Measurements from ENCODE around the gene TMEM218.

Gene TMEM218

GRCh38 chr11:125079878-125080530 is 31.4 kb downstream of the TMEM218 start:
- Histone ChIP-seq H3K9ac (ENCODE audit: low read depth, low read length) (no peak overlapping the region), H3K9me3 (ENCODE audit: insufficient read depth, low read length, severe bottlenecking) (no peaks in the 10 kb centered on the region), H3K36me3 (ENCODE audit: insufficient read depth, low read length) (no peaks in the 10 kb centered on the region), H3K27ac (ENCODE audit: low read length) (no peak overlapping the region), H3K4me2 (ENCODE audit: insufficient read depth, low read length) (no peak overlapping the region), H3K27me3 (ENCODE audit: insufficient read depth, low read length, poor library complexity) (no peaks in the 10 kb centered on the region), H2AFZ (ENCODE audit: low read depth, low read length) (no peak overlapping the region), H4K20me1 (ENCODE audit: insufficient read depth, low read length) (no peaks in the 10 kb centered on the region), H3K79me2 (ENCODE audit: insufficient read depth, low read length) (no peaks in the 10 kb centered on the region), H3K4me1 (ENCODE audit: insufficient read depth, low read length) (no peaks in the 10 kb centered on the region), H3K4me3 (ENCODE audit: low read depth in 1 of 2, low read length in 2 of 2) (no peak overlapping the region)
- ATAC-seq (ENCODE audit: insufficient read depth, low read depth): no peak
- no peak for DNase-seq
- TF ChIP-seq EZH2 (IDR thresholded peaks at IDR 0.05; ENCODE audit: borderline replicate concordance, low read depth, low read length, severe bottlenecking): no peak
- no peak for TF ChIP-seq CTCF (IDR thresholded peaks at IDR 0.05; ENCODE audit: borderline replicate concordance, extremely low read depth, low read length, poor library complexity, severe bottlenecking)

GRCh38 chr11:125079151-125079877 is 32.1 kb downstream of the TMEM218 start:
- ATAC-seq (ENCODE audit: insufficient read depth, low read depth) (no peak), DNase-seq (no peak)
- Histone ChIP-seq H3K9me3 (ENCODE audit: insufficient read depth, low read length, severe bottlenecking) (no peaks in the 10 kb centered on the region), H3K4me3 (ENCODE audit: low read depth in 1 of 2, low read length in 2 of 2) (no peak overlapping the region), H3K4me2 (ENCODE audit: insufficient read depth, low read length) (no peak overlapping the region), H3K27ac (ENCODE audit: low read length) (no peak overlapping the region), H3K27me3 (ENCODE audit: insufficient read depth, low read length, poor library complexity) (no peaks in the 10 kb centered on the region), H3K4me1 (ENCODE audit: insufficient read depth, low read length) (no peaks in the 10 kb centered on the region), H4K20me1 (ENCODE audit: insufficient read depth, low read length) (no peaks in the 10 kb centered on the region), H2AFZ (ENCODE audit: low read depth, low read length) (no peak overlapping the region), H3K79me2 (ENCODE audit: insufficient read depth, low read length) (no peaks in the 10 kb centered on the region), H3K9ac (ENCODE audit: low read depth, low read length) (no peak overlapping the region), H3K36me3 (ENCODE audit: insufficient read depth, low read length) (no peaks in the 10 kb centered on the region)
- TF ChIP-seq EZH2 (IDR thresholded peaks at IDR 0.05; ENCODE audit: borderline replicate concordance, low read depth, low read length, severe bottlenecking) (no peak), CTCF (IDR thresholded peaks at IDR 0.05; ENCODE audit: borderline replicate concordance, extremely low read depth, low read length, poor library complexity, severe bottlenecking) (no peak)

- DNase-seq (no peak), ATAC-seq (ENCODE audit: insufficient read depth, low read depth) (no peak)
- no peak overlapping the region for H2AFZ ChIP-seq (ENCODE audit: low read depth, low read length)
- no peaks in the 10 kb centered on the region for H3K27me3 ChIP-seq (ENCODE audit: insufficient read depth, low read length, poor library complexity)
- H3K36me3 ChIP-seq (ENCODE audit: insufficient read depth, low read length): no peaks in the 10 kb centered on the region
- H3K4me1 ChIP-seq (ENCODE audit: insufficient read depth, low read length): no peaks in the 10 kb centered on the region
- no peak overlapping the region for H3K27ac ChIP-seq (ENCODE audit: low read length)
- no peak overlapping the region for H3K4me2 ChIP-seq (ENCODE audit: insufficient read depth, low read length)
- no peaks in the 10 kb centered on the region for H4K20me1 ChIP-seq (ENCODE audit: insufficient read depth, low read length)
- no peaks in the 10 kb centered on the region for H3K9me3 ChIP-seq (ENCODE audit: insufficient read depth, low read length, severe bottlenecking)
- TF ChIP-seq EZH2 (IDR thresholded peaks at IDR 0.05; ENCODE audit: borderline replicate concordance, low read depth, low read length, severe bottlenecking) (no peak), CTCF (IDR thresholded peaks at IDR 0.05; ENCODE audit: borderline replicate concordance, extremely low read depth, low read length, poor library complexity, severe bottlenecking) (no peak)
- H3K4me3 ChIP-seq (ENCODE audit: low read depth in 1 of 2, low read length in 2 of 2): no peak overlapping the region
- no peaks in the 10 kb centered on the region for H3K79me2 ChIP-seq (ENCODE audit: insufficient read depth, low read length)
- no peak overlapping the region for H3K9ac ChIP-seq (ENCODE audit: low read depth, low read length)
Measured at GRCh38 chr11:125078516-125079140, 32.8 kb downstream of the TMEM218 start.
